ENCODE results near the gene BCAS3.

GRCh38 chr17:61058066-61058465 lies 380.4 kb downstream of the BCAS3 start:
- TF ChIP-seq CTCF (IDR thresholded peaks at IDR 0.05) (no peak), EP300 (IDR thresholded peaks at IDR 0.05; ENCODE audit: low read depth) (no peak), POLR2A (IDR thresholded peaks at IDR 0.05) (no peak), POLR2AphosphoS5 (IDR thresholded peaks at IDR 0.05) (no peak)

Measured in transverse colon (tissue), 4 donors.